Neutrophil (primary cell): ENCODE results near the gene SLC25A45.
"Not testable (repeated sequence)": the region's sequence is repeated elsewhere in the genome, so short reads cannot be mapped to it uniquely, and the experiment has no call there.

Source experiments
- H3K27ac ChIP-seq: fragments of 200-600 bp; sonication (generic); 2 replicates; pipeline ENCODE4 v1.5.1; 2016; ENCODE audit warnings: mild to moderate bottlenecking, moderate library complexity
- H3K27me3 ChIP-seq: fragments of 200-600 bp; sonication (generic); 2 replicates; pipeline ENCODE4 v1.6.0; 2016; ENCODE audit warnings: mild to moderate bottlenecking
- H3K36me3 ChIP-seq: fragments of 200-600 bp; sonication (generic); 2 replicates; pipeline ENCODE4 v1.5.1; 2017
- H3K4me1 ChIP-seq, 2 experiments: fragments of 200-600 bp in 1 of 2; sonication (generic) in 1 of 2; 1 replicate in 1 of 2; 2 replicates in 1 of 2; pipeline versions ENCODE4 v1.5.1 to v1.6.1; 2013 to 2016; ENCODE audit warnings: low read depth in 1 of 2, low read length in 1 of 2, mild to moderate bottlenecking in 1 of 2, moderate library complexity in 1 of 2; ENCODE audit not compliant: control insufficient read depth in 1 of 2, insufficient read depth in 1 of 2
- H3K4me3 ChIP-seq, 2 experiments: fragments of 200-600 bp in 1 of 2; sonication (generic) in 1 of 2; 1 replicate in 1 of 2; 2 replicates in 1 of 2; pipeline ENCODE4 v1.5.1; 2013 to 2016; ENCODE audit warnings: low read depth in 1 of 2, low read length in 1 of 2, mild to moderate bottlenecking in 1 of 2, moderate library complexity in 1 of 2
- H3K9me3 ChIP-seq: fragments of 200-600 bp; sonication (generic); 2 replicates; pipeline ENCODE4 v1.5.1; 2016
- TF ChIP-seq, protein P1 (sequence below): fragments of 200-600 bp; sonication (generic); IDR thresholded peaks from 2 replicates; pipeline ENCODE4 v1.5.1; 2016; ENCODE audit warnings: antibody characterized with exemption

Gene SLC25A45

DNA sequence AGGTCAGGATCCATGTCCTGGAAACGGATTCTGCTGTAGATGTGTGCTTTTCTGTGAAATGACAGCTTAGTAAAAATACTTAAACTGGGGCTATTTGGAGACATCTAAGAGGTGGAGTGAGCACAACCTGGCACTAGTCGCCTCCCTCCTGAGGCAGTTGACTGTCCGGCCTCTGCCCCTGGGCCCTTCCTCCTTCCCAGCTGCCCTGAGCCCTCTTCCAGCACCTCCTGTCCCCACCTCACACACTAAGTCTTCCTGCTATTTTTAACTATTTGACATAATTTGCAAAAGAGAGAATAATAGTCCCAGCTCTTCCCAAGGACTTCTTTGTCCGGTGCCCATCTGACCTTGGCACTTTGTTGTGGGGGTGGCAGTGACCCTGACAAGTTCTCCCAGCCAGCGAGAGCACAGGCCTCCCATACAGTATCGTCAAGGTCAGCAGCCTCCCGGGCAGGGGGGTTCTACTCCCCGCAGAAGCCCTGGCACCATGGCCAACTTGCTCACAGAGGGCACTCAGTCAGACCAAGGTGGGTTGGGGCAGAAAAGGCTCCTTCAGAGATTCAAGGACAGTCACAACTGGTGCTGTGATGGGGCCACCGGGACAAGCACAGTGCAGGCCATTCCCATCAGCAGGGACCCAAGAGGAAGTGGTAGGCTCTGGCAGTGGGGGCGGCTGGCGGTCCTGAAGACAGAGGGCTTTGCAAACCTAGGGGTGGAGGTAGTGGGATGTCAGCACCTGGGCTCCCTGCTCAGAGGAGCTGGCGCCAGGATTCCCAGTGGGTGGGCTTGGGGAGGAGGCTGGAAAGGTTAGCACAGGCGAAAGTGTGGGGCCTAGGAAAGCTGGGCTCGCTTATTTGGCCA is 34.6 kb upstream of the SLC25A45 start:
- peak overlapping the region; percentile 93 to 95 for H3K4me3 ChIP-seq
- H3K4me1 ChIP-seq, result peaks cover 38 to 63% of the 10 kb centered on the region in 2 experiments
- H3K36me3 ChIP-seq, result peaks cover 24% of the 10 kb centered on the region
- TF ChIP-seq, protein P1, sequence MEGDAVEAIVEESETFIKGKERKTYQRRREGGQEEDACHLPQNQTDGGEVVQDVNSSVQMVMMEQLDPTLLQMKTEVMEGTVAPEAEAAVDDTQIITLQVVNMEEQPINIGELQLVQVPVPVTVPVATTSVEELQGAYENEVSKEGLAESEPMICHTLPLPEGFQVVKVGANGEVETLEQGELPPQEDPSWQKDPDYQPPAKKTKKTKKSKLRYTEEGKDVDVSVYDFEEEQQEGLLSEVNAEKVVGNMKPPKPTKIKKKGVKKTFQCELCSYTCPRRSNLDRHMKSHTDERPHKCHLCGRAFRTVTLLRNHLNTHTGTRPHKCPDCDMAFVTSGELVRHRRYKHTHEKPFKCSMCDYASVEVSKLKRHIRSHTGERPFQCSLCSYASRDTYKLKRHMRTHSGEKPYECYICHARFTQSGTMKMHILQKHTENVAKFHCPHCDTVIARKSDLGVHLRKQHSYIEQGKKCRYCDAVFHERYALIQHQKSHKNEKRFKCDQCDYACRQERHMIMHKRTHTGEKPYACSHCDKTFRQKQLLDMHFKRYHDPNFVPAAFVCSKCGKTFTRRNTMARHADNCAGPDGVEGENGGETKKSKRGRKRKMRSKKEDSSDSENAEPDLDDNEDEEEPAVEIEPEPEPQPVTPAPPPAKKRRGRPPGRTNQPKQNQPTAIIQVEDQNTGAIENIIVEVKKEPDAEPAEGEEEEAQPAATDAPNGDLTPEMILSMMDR, result no peak
- peak overlapping the region; percentile 97 for H3K27ac ChIP-seq
- no peaks in the 10 kb centered on the region for H3K9me3 ChIP-seq
- H3K27me3 ChIP-seq, result no peaks in the 10 kb centered on the region

DNA sequence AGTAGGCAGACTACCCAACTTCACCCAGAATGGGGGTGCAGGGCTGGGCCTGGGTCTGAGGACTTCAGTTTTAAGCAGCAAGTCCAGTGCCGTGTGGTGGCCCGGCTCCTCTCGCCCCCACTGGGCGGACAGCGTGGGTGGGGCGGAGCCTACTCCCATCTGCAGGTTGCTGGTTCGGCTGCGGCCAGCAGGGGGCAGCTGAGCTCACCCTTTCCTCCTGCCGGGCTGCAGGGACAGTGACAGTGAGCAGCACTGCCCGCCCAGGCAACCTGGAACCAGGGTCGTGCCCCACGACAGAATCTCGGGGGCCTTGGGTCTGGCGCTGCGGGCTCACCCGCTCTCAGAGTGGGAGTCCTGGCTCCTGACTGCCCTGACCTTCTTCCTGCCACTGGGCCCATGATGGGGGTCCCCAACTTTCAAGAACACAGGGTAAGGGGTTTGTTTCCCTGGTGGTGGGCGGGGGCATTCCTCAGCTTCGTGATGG is 33.9 kb upstream of the SLC25A45 start:
- no peaks in the 10 kb centered on the region for H3K27me3 ChIP-seq
- H3K9me3 ChIP-seq, result no peaks in the 10 kb centered on the region
- TF ChIP-seq, protein P1, result peak; percentile 100
- H3K4me3 ChIP-seq, result peak overlapping the region; percentile 93 to 95
- H3K27ac ChIP-seq, result peak overlapping the region; percentile 97
- peaks cover 38 to 58% of the 10 kb centered on the region in 2 experiments for H3K4me1 ChIP-seq
- H3K36me3 ChIP-seq, result peaks cover 31% of the 10 kb centered on the region

DNA sequence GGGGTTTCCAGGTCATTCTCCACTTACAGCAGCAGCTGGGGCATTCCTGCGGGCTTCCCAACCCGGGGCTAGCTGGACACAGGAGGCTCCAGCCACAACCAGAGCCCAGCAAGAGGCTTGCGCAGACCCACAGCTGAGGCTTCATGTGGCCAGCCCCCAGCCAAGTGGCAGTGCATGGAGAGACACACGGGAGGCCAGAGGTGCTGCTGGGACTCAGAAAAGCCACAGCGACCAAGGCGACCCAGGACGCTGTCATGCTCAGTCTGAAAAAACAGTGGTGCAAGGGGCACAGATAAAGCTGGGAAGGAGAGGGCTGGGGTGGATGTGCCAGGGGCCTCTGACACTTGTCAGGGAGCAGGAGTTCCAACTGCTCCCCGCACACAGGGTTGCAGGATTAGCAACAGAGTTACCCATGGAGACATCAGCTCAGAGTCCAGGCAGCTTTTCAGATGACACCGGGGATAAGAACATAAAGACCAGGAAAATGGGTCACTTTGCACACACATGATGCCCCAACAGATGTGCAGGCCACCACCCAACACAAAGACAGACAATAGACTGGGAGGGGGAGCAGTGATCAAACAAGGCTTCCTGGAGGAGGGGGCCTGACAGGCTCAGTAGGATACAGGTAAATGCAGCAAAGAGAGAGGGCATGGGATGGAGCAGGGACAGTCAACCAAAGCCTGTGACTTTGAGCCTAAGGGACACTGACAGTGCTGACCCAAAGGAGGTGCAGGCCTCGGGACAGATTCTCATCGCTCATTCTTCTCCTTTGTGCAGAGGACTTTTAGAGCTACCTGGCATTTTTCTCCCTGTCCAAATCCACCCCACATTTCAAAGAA is 33.3 kb upstream of the SLC25A45 start:
- Histone ChIP-seq H3K27me3 (no peaks in the 10 kb centered on the region), H3K4me3 (peak overlapping the region; percentile 93 to 95), H3K36me3 (peaks cover 38% of the 10 kb centered on the region), H3K4me1 (peaks cover 38 to 51% of the 10 kb centered on the region in 2 experiments), H3K27ac (peak overlapping the region; percentile 97), H3K9me3 (no peaks in the 10 kb centered on the region)
- TF ChIP-seq, protein P1, result no peak

- TF ChIP-seq, protein P1, result no peak
- no peak overlapping the region for H3K4me3 ChIP-seq
- peaks cover 42% of the 10 kb centered on the region for H3K36me3 ChIP-seq
- H3K4me1 ChIP-seq, result peaks cover 38 to 43% of the 10 kb centered on the region in 2 experiments
- no peaks in the 10 kb centered on the region for H3K27me3 ChIP-seq
- no peaks in the 10 kb centered on the region for H3K9me3 ChIP-seq
- peak overlapping the region; percentile 18 for H3K27ac ChIP-seq
Observed at GRCh38 chr11:65414776-65415498, 32.5 kb upstream of the SLC25A45 start.

- H3K27me3 ChIP-seq, H3K27ac ChIP-seq, H3K9me3 ChIP-seq, H3K4me3 ChIP-seq: not testable (repeated sequence)
- peaks cover 60% of the 10 kb centered on the region for H3K36me3 ChIP-seq
- peaks cover 26% of the 10 kb centered on the region in 2 experiments for H3K4me1 ChIP-seq
Observed at GRCh38 chr11:65413077-65413664, 30.7 kb upstream of the SLC25A45 start.
